ENCODE measurements around the gene TAOK3.

Gene TAOK3

GRCh38 chr12:118371321-118372282 lies 1.1 kb downstream of the TAOK3 start:
- no peak for DNase-seq (ENCODE audit: low read depth)
- peak overlapping the region; percentile 92 for H3K4me3 ChIP-seq (ENCODE audit: low read depth, low read length)
- TF ChIP-seq CTCF (conservative IDR thresholded peaks at IDR 0.05; ENCODE audit: low read depth, low read length) = no peak

- DNase-seq (ENCODE audit: low read depth) = no peak
- H3K4me3 ChIP-seq (ENCODE audit: low read depth, low read length) = peak overlapping the region; percentile 92
- TF ChIP-seq CTCF (conservative IDR thresholded peaks at IDR 0.05; ENCODE audit: low read depth, low read length) = no peak
Observed at GRCh38 chr12:118370601-118371000, 2.1 kb downstream of the TAOK3 start.

GRCh38 chr12:118368821-118369220 lies 3.9 kb downstream of the TAOK3 start:
- no peak for TF ChIP-seq CTCF (conservative IDR thresholded peaks at IDR 0.05; ENCODE audit: low read depth, low read length)

GRCh38 chr12:118361889-118362288 lies 10.8 kb downstream of the TAOK3 start:
- no peak overlapping the region for H3K4me3 ChIP-seq (ENCODE audit: low read depth, low read length)
- TF ChIP-seq CTCF (conservative IDR thresholded peaks at IDR 0.05; ENCODE audit: low read depth, low read length) = no peak
- DNase-seq (ENCODE audit: low read depth) = no peak

More at GRCh38 chr12:118368821-118369220, 3.9 kb downstream of the TAOK3 start:
- DNase-seq (ENCODE audit: low read depth) = no peak
- H3K4me3 ChIP-seq (ENCODE audit: low read depth, low read length) = no peak overlapping the region

- DNase-seq (ENCODE audit: low read depth) = no peak
- H3K4me3 ChIP-seq (ENCODE audit: low read depth, low read length) = no peak overlapping the region
- TF ChIP-seq CTCF (conservative IDR thresholded peaks at IDR 0.05; ENCODE audit: low read depth, low read length) = no peak
Observed at GRCh38 chr12:118361092-118361404, 11.7 kb downstream of the TAOK3 start.

GRCh38 chr12:118359541-118359915 lies 13.2 kb downstream of the TAOK3 start:
- no peak for DNase-seq (ENCODE audit: low read depth)
- no peak for TF ChIP-seq CTCF (conservative IDR thresholded peaks at IDR 0.05; ENCODE audit: low read depth, low read length)
- no peak overlapping the region for H3K4me3 ChIP-seq (ENCODE audit: low read depth, low read length)

Data from choroid plexus epithelial cell (primary cell).